Gastrocnemius medialis (tissue), 4 donors: ENCODE results near the gene BCOR.

ENCODE experiments used
- CTCF ChIP-seq, 5 experiments: fragments of 450-650 bp in 3 of 5; fragments of 200-600 bp in 2 of 5; sonication (generic) in 2 of 5; IDR thresholded peaks in 4 of 5; conservative IDR thresholded peaks in 1 of 5; 1 replicate in 4 of 5; 2 replicates in 1 of 5; pipeline ENCODE4 v1.5.1; 2016 to 2019; ENCODE audit warnings: antibody characterized with exemption in 5 of 5, mild to moderate bottlenecking in 3 of 5, moderate library complexity in 3 of 5
- POLR2A ChIP-seq, 2 donors: fragments of 450-650 bp; IDR thresholded peaks; one replicate each; pipeline ENCODE4 v1.6.1; 2017; ENCODE audit warnings: antibody characterized with exemption in 2 of 2, mild to moderate bottlenecking in 2 of 2, moderate library complexity in 2 of 2

DNA sequence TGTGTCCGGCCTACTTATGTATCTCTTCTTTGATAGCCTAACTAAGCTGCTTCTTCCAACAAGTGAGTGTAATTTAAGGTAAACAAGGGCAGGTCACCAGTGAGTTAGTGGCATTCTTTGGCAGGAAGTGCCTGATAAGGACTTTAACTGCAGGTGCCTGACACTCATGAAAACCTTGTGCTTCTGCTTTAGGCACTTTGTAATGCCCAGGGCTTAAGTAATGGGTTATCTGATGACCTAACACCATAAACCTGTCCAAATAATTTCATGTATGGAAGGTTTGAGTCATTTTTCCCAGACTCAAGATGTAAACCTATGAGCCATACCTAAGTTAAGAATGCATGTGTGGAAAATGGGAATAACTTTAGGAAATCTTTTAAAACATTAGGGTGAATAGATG, 43.0 kb downstream of the BCOR start:
- TF ChIP-seq CTCF (IDR thresholded peaks at IDR 0.05 in 4 of 5, conservative IDR thresholded peaks at IDR 0.05 in 1 of 5), result no peak
- no peak for TF ChIP-seq POLR2A (IDR thresholded peaks at IDR 0.05)
